ENCODE results near the gene FTL. TPM values are rescaled to one million over a fixed set of nuclear protein-coding genes. Genes with fewer than 3 reads are reported as not detected.
"Not testable (repeated sequence)": the region's sequence is repeated elsewhere in the genome, so short reads cannot be mapped to it uniquely, and the experiment has no call there.

FTL gene
- total RNA-seq, 1 experiment from 2014 or later: 1,983 TPM

DNA sequence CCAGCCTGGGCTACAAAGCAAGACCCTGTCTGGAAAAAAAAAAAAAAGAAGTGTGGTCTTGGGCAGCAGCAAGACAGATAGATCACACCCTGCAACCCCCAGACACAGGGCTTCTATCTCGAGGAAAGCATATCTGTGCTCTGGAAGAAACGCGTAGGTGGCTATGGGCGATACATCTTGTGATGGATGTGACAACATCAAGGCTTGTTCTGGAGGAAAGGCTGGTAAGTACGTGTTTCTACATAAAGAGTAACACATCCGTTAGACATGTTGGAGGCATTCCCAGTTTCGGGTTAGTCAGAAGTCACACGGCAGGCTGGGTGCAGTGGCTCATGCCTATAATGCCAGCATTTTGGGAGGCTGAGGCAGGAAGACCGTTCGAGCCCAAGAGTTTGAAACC is 38.2 kb upstream of the FTL start:
- H3K36me3 ChIP-seq (ENCODE audit: insufficient read depth, low read length, poor library complexity, severe bottlenecking): no peaks in the 10 kb centered on the region
- DNase-seq (ENCODE audit: low spot score): peak; percentile 60
- no peaks in the 10 kb centered on the region for H3K27me3 ChIP-seq (replicated peaks; ENCODE audit: insufficient read depth, low read depth, low read length, poor library complexity)
- ChIA-PET POLR2A (ENCODE audit: low non-redundant PET) (no interaction called here), CTCF (interaction anchor here (0.7 kb wide), 1 partner anchor 44 kb away, joined by 5 read pairs; no protein-coding TSS in a partner anchor)
- BruUV-seq (replicated peaks): no TSS peak
- H3K4me1 ChIP-seq (ENCODE audit: insufficient read depth, low read length, poor library complexity, severe bottlenecking): no peaks in the 10 kb centered on the region
- no peak for TF ChIP-seq EZH2 (IDR thresholded peaks at IDR 0.05; ENCODE audit: borderline replicate concordance, low read depth, low read length, poor library complexity, severe bottlenecking)
- TF ChIP-seq, protein P1, sequence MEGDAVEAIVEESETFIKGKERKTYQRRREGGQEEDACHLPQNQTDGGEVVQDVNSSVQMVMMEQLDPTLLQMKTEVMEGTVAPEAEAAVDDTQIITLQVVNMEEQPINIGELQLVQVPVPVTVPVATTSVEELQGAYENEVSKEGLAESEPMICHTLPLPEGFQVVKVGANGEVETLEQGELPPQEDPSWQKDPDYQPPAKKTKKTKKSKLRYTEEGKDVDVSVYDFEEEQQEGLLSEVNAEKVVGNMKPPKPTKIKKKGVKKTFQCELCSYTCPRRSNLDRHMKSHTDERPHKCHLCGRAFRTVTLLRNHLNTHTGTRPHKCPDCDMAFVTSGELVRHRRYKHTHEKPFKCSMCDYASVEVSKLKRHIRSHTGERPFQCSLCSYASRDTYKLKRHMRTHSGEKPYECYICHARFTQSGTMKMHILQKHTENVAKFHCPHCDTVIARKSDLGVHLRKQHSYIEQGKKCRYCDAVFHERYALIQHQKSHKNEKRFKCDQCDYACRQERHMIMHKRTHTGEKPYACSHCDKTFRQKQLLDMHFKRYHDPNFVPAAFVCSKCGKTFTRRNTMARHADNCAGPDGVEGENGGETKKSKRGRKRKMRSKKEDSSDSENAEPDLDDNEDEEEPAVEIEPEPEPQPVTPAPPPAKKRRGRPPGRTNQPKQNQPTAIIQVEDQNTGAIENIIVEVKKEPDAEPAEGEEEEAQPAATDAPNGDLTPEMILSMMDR (conservative IDR thresholded peaks at IDR 0.05; ENCODE audit: low read depth, low read length): no peak
- H3K9me3 ChIP-seq (ENCODE audit: low read depth, low read length, poor library complexity, severe bottlenecking): no peaks in the 10 kb centered on the region
- intact Hi-C loops (cut with micrococcal nuclease; ENCODE audit: unreplicated experiment): no loop called here
- no peak overlapping the region for H3K27ac ChIP-seq (ENCODE audit: low read depth, low read length, poor library complexity, severe bottlenecking)
- H3K4me3 ChIP-seq (ENCODE audit: low read depth, low read length, poor library complexity, severe bottlenecking): no peak overlapping the region

DNA sequence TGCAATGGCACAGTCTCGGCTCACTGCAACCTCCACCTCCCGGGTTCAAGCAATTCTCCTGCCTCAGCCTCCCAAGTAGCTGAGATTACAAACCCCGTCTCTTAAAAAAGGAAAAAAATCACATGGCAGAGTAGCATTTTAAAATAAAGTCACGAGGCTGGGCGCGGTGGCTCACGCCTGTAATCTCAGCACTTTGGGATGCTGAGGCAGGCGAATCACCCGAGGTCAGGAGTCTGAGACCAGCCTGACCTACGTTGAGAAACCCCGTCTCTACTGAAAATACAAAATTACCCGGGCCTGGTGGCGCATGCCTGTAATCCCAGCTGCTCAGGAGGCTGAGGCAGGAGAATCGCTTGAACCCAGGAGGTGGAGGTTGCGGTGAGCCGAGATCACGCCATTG is 37.4 kb upstream of the FTL start:
- H3K27me3 ChIP-seq (replicated peaks; ENCODE audit: insufficient read depth, low read depth, low read length, poor library complexity); BruUV-seq (replicated peaks); H3K9me3 ChIP-seq (ENCODE audit: low read depth, low read length, poor library complexity, severe bottlenecking); POLR2A ChIA-PET (ENCODE audit: low non-redundant PET); H3K4me3 ChIP-seq (ENCODE audit: low read depth, low read length, poor library complexity, severe bottlenecking); CTCF ChIA-PET; DNase-seq (ENCODE audit: low spot score); H3K36me3 ChIP-seq (ENCODE audit: insufficient read depth, low read length, poor library complexity, severe bottlenecking); H3K4me1 ChIP-seq (ENCODE audit: insufficient read depth, low read length, poor library complexity, severe bottlenecking); H3K27ac ChIP-seq (ENCODE audit: low read depth, low read length, poor library complexity, severe bottlenecking); intact Hi-C loops (cut with micrococcal nuclease; ENCODE audit: unreplicated experiment): not testable (repeated sequence)

DNA sequence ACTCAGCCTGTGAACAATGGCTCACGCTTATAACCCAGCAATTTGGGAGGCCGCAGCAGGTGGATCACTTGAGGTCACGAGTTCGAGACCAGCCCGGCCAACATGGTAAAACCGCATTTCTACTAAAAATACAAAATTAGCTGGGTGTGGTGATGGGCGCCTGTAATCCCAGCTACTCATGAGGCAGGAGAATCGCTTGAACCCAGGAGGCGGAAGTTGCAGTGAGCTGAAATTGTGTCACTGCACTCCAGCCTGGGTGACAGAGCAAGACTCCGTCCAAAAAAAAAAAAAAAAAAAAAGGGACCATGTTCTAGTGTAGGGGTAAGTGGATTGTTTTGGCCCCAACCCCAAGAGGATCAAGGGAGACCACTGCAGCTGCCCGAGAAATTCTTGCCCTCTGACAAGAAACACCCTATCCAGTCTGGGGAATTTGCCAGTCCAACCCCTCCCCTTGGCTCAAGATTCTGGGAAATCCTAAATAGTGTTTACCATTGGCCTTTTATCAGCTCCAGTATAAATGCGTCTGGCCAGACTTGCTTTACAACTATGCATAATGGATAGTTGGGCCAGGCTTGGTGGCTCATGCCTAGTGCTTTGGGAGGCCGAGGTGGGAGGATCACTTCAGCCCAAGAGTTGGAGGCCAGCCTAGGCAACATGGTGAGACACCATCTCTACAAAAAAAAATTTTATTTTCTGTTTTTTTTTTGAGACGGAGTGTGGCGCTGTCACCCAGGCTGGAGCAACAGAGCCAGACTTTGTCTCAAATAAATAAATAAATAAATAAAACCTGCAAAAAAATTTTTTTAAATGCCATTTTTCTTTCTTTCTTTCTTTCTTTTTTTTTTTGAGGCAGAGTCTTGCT is 36.7 kb upstream of the FTL start:
- Histone ChIP-seq H3K27ac (ENCODE audit: low read depth, low read length, poor library complexity, severe bottlenecking) (no peak overlapping the region), H3K4me1 (ENCODE audit: insufficient read depth, low read length, poor library complexity, severe bottlenecking) (no peaks in the 10 kb centered on the region), H3K4me3 (ENCODE audit: low read depth, low read length, poor library complexity, severe bottlenecking) (no peak overlapping the region), H3K27me3 (replicated peaks; ENCODE audit: insufficient read depth, low read depth, low read length, poor library complexity) (no peaks in the 10 kb centered on the region), H3K9me3 (ENCODE audit: low read depth, low read length, poor library complexity, severe bottlenecking) (no peaks in the 10 kb centered on the region), H3K36me3 (ENCODE audit: insufficient read depth, low read length, poor library complexity, severe bottlenecking) (no peaks in the 10 kb centered on the region)
- DNase-seq (ENCODE audit: low spot score): no peak
- ChIA-PET CTCF (no interaction called here), POLR2A (ENCODE audit: low non-redundant PET) (no interaction called here)
- BruUV-seq (replicated peaks): no TSS peak
- intact Hi-C loops (cut with micrococcal nuclease; ENCODE audit: unreplicated experiment): no loop called here
- no peak for TF ChIP-seq EZH2 (IDR thresholded peaks at IDR 0.05; ENCODE audit: borderline replicate concordance, low read depth, low read length, poor library complexity, severe bottlenecking)
- TF ChIP-seq, protein P1 (conservative IDR thresholded peaks at IDR 0.05; ENCODE audit: low read depth, low read length): no peak
